GM23338 (cell line): ENCODE results near the gene CTRB1.

Source experiments
- CTCF ChIP-seq, 2 experiments: fragments of 200-600 bp in 1 of 2; sonication (generic) in 1 of 2; conservative IDR thresholded peaks; 2 replicates each; pipeline versions ENCODE4 v1.5.1 to v1.6.1; 2016 to 2017; ENCODE audit warnings: antibody characterized with exemption in 2 of 2, low read depth in 2 of 2, mild to moderate bottlenecking in 2 of 2, moderate library complexity in 1 of 2
- EZH2phosphoT487 ChIP-seq: fragments of 200-600 bp; sonication (generic); IDR thresholded peaks from one replicate; pipeline ENCODE4 v1.8.1; 2018; ENCODE audit warnings: antibody characterized with exemption; ENCODE audit not compliant: unreplicated experiment

GRCh38 chr16:75248536-75249380 is 30.0 kb downstream of the CTRB1 start:
- TF ChIP-seq CTCF (conservative IDR thresholded peaks at IDR 0.05; ENCODE audit: low read depth in 2 of 2) (no peak), EZH2phosphoT487 (no peak)
